HEK293 (cell line): ENCODE data around the gene ZNF668.

ENCODE experiments used
- CTCF ChIA-PET: fragments of 350-600 bp; formaldehyde crosslinking; extraction: SDS; loops from one replicate; lab custom pipeline; 2021; ENCODE audit warnings: antibody characterized with exemption; lab: Yijun Ruan, JAX
- POLR2A ChIA-PET: fragments of 300-600 bp; formaldehyde crosslinking; extraction: SDS; loops from one replicate; lab custom pipeline; 2020; ENCODE audit warnings: antibody characterized with exemption, inconsistent platforms; lab: Yijun Ruan, JAX
- H3K27ac ChIP-seq: fragments of 200-500 bp; sonication (Bioruptor generic); 2 replicates; pipeline ENCODE4 v1.5.1; 2014; ENCODE audit warnings: low read depth, low read length, control low read depth, inconsistent platforms; ENCODE audit errors: extremely low read depth
- H3K36me3 ChIP-seq, 2 experiments: fragments of 200-500 bp in 1 of 2; sonication (Bioruptor generic) in 1 of 2; 1 replicate in 1 of 2; 2 replicates in 1 of 2; pipeline ENCODE4 v1.5.1; 2014 to 2017; ENCODE audit warnings: inconsistent platforms in 2 of 2, low read length in 2 of 2; ENCODE audit not compliant: control insufficient read depth in 2 of 2, insufficient read depth in 1 of 2
- H3K4me1 ChIP-seq: fragments of 200-500 bp; sonication (Bioruptor generic); 2 replicates; pipeline ENCODE4 v1.5.1; 2014; ENCODE audit warnings: mild to moderate bottlenecking, low read length, inconsistent platforms; ENCODE audit not compliant: control insufficient read depth, insufficient read depth
- H3K4me3 ChIP-seq: 2 replicates; pipeline ENCODE4 v1.5.1; 2011; ENCODE audit warnings: low read depth, mild to moderate bottlenecking, control low read depth, low read length, moderate library complexity
- H3K9me3 ChIP-seq: fragments of 200-500 bp; sonication (Bioruptor generic); 2 replicates; pipeline ENCODE4 v1.5.1; 2014; ENCODE audit warnings: low read depth, low read length, inconsistent platforms; ENCODE audit not compliant: control insufficient read depth, insufficient read depth
- BCL11A ChIP-seq: fragments of 450-650 bp; formaldehyde crosslinking; IDR thresholded peaks from 2 replicates; pipeline ENCODE4 v1.5.1; 2016; ENCODE audit warnings: low read depth, missing biosample characterization, missing genetic modification characterization
- BCL6B ChIP-seq: fragments of 450-650 bp; formaldehyde crosslinking; IDR thresholded peaks from 2 replicates; pipeline ENCODE4 v1.5.1; 2017; ENCODE audit warnings: missing biosample characterization, missing genetic modification characterization
- ELK4 ChIP-seq: IDR thresholded peaks from 2 replicates; pipeline ENCODE4 v1.6.1; 2011; ENCODE audit warnings: mild to moderate bottlenecking, low read depth, low read length, borderline replicate concordance
- INSM2 ChIP-seq: fragments of 450-650 bp; formaldehyde crosslinking; IDR thresholded peaks from 2 replicates; pipeline ENCODE4 v1.5.1; 2016; ENCODE audit warnings: missing biosample characterization, missing genetic modification characterization
- KLF1 ChIP-seq: fragments of 450-650 bp; formaldehyde crosslinking; IDR thresholded peaks from 2 replicates; pipeline ENCODE4 v1.5.1; 2016; ENCODE audit warnings: missing biosample characterization, missing genetic modification characterization
- MZF1 ChIP-seq: fragments of 450-650 bp; formaldehyde crosslinking; IDR thresholded peaks from 2 replicates; pipeline ENCODE4 v1.5.1; 2017; ENCODE audit warnings: missing biosample characterization, missing genetic modification characterization, borderline replicate concordance
- PBX3 ChIP-seq: sonication (generic); formaldehyde crosslinking; IDR thresholded peaks from 2 replicates; pipeline ENCODE4 v1.8.1; 2022; ENCODE audit warnings: mild to moderate bottlenecking, moderate library complexity, missing genetic modification reagents
- TCF7L2 ChIP-seq: IDR thresholded peaks from 2 replicates; pipeline ENCODE4 v1.6.1; 2011; ENCODE audit warnings: low read depth, mild to moderate bottlenecking, inconsistent platforms, low read length, moderate library complexity, borderline replicate concordance
- ZBTB6 ChIP-seq: fragments of 450-650 bp; formaldehyde crosslinking; IDR thresholded peaks from 2 replicates; pipeline ENCODE4 v1.5.1; 2017; ENCODE audit warnings: missing biosample characterization, missing genetic modification characterization
- ZIC2 ChIP-seq: fragments of 450-650 bp; formaldehyde crosslinking; IDR thresholded peaks from 2 replicates; pipeline ENCODE4 v1.5.1; 2016; ENCODE audit warnings: missing biosample characterization, missing genetic modification characterization
- ZNF148 ChIP-seq: fragments of 450-650 bp; formaldehyde crosslinking; IDR thresholded peaks from 2 replicates; pipeline ENCODE4 v1.5.0; 2017; ENCODE audit warnings: missing biosample characterization, missing genetic modification characterization, borderline replicate concordance
- ZNF174 ChIP-seq: fragments of 450-650 bp; formaldehyde crosslinking; IDR thresholded peaks from 2 replicates; pipeline ENCODE4 v1.5.0; 2017; ENCODE audit warnings: missing biosample characterization, mild to moderate bottlenecking, missing genetic modification characterization
- ZNF223 ChIP-seq: fragments of 450-650 bp; formaldehyde crosslinking; IDR thresholded peaks from 2 replicates; pipeline ENCODE4 v1.5.1; 2016; ENCODE audit warnings: missing biosample characterization, missing genetic modification characterization
- ZNF645 ChIP-seq: fragments of 450-650 bp; formaldehyde crosslinking; IDR thresholded peaks from 2 replicates; pipeline ENCODE4; 2016; ENCODE audit warnings: missing biosample characterization, missing genetic modification characterization
- ZNF792 ChIP-seq: fragments of 450-650 bp; formaldehyde crosslinking; IDR thresholded peaks from 2 replicates; pipeline ENCODE4 v1.5.1; 2016; ENCODE audit warnings: missing biosample characterization, missing genetic modification characterization
- ZSCAN30 ChIP-seq: fragments of 450-650 bp; IDR thresholded peaks from 2 replicates; pipeline ENCODE4 v1.5.1; 2018; ENCODE audit warnings: missing biosample characterization, mild to moderate bottlenecking, missing genetic modification characterization, moderate library complexity

The ZNF668 gene

GRCh38 chr16:31078597-31079341, 4.7 kb upstream of the ZNF668 start:
- POLR2A ChIA-PET = interaction anchor here (1.7 kb wide), 1 partner anchor 39 kb away, joined by 3 read pairs; the partner anchor contains the start of gene KAT8
- Histone ChIP-seq H3K36me3 (peaks cover 0 to 77% of the 10 kb centered on the region in 2 experiments; a peak in 1 of 3 replicates), H3K4me1 (no peaks in the 10 kb centered on the region)
- CTCF ChIA-PET = interaction anchor here (0.6 kb wide), 1 partner anchor 93 kb away, joined by 3 read pairs; no protein-coding TSS in a partner anchor
- no peak for TF ChIP-seq ZNF223
- TF ChIP-seq KLF1 (tag by site-specific recombination) = no peak
- TF ChIP-seq ZIC2 = no peak
- no peak for TF ChIP-seq MZF1 (tag by site-specific recombination)
- no peak for TF ChIP-seq PBX3
- TF ChIP-seq INSM2 (tag by site-specific recombination) = no peak
- TF ChIP-seq ZNF645 (tag by site-specific recombination) = no peak
- no peak for TF ChIP-seq ZNF174 (tag by site-specific recombination)
- no peak for TF ChIP-seq ELK4
- no peak for TF ChIP-seq BCL6B (tag by site-specific recombination)
- no peak for TF ChIP-seq ZSCAN30 (tag by site-specific recombination)
- TF ChIP-seq ZNF792 (tag by site-specific recombination) = no peak
- TF ChIP-seq ZBTB6 = no peak
- no peak for TF ChIP-seq BCL11A (tag by site-specific recombination)
- no peak for TF ChIP-seq TCF7L2
- TF ChIP-seq ZNF148 (tag by site-specific recombination) = no peak
- TF ChIP-seq, all 188 proteins: peak for 0
- Histone ChIP-seq H3K9me3 (no peaks in the 10 kb centered on the region), H3K27ac (no peak overlapping the region), H3K4me3 (no peak overlapping the region)
